Measurements from ENCODE around the gene NOTCH1.

Gene NOTCH1

GRCh38 chr9:136546697-136547501 is 1.1 kb upstream of the NOTCH1 start:
- no peak for TF ChIP-seq CTCF (IDR thresholded peaks at IDR 0.05; ENCODE audit: low read length, missing control alignments)
- H3K4me3 ChIP-seq (replicated peaks; ENCODE audit: low read depth, low read length), result peak overlapping the region; percentile 53
- peak; percentile 56 for DNase-seq (ENCODE audit: low read depth)

- DNase-seq (ENCODE audit: low read depth), result no peak
- no peak for TF ChIP-seq CTCF (IDR thresholded peaks at IDR 0.05; ENCODE audit: low read length, missing control alignments)
Measured at GRCh38 chr9:136545692-136545964, 220 bp downstream of the NOTCH1 start.

GRCh38 chr9:136544964-136545691 is 720 bp downstream of the NOTCH1 start:
- peak overlapping the region; percentile 84 for H3K4me3 ChIP-seq (replicated peaks; ENCODE audit: low read depth, low read length)
- TF ChIP-seq CTCF (IDR thresholded peaks at IDR 0.05; ENCODE audit: low read length, missing control alignments), result no peak
- no peak for DNase-seq (ENCODE audit: low read depth)

More at GRCh38 chr9:136545692-136545964, 220 bp downstream of the NOTCH1 start:
- peak overlapping the region; percentile 84 for H3K4me3 ChIP-seq (replicated peaks; ENCODE audit: low read depth, low read length)

- TF ChIP-seq CTCF (IDR thresholded peaks at IDR 0.05; ENCODE audit: low read length, missing control alignments), result no peak
- DNase-seq (ENCODE audit: low read depth), result peak; percentile 43
- peak overlapping the region; percentile 84 for H3K4me3 ChIP-seq (replicated peaks; ENCODE audit: low read depth, low read length)
Measured at GRCh38 chr9:136544548-136544963, 1.3 kb downstream of the NOTCH1 start.

- TF ChIP-seq CTCF (IDR thresholded peaks at IDR 0.05; ENCODE audit: low read length, missing control alignments), result no peak
- peak overlapping the region; percentile 84 for H3K4me3 ChIP-seq (replicated peaks; ENCODE audit: low read depth, low read length)
- DNase-seq (ENCODE audit: low read depth), result no peak
Measured at GRCh38 chr9:136543830-136544547, 1.9 kb downstream of the NOTCH1 start.

GRCh38 chr9:136543280-136543679 is 2.6 kb downstream of the NOTCH1 start:
- DNase-seq (ENCODE audit: low read depth), result no peak
- TF ChIP-seq CTCF (IDR thresholded peaks at IDR 0.05; ENCODE audit: low read length, missing control alignments), result no peak
- H3K4me3 ChIP-seq (replicated peaks; ENCODE audit: low read depth, low read length), result no peak overlapping the region
